Smooth muscle cell (in vitro differentiated cells): ENCODE measurements around the gene ZNF668. TPM values are rescaled to one million over a fixed set of nuclear protein-coding genes. Genes with fewer than 3 reads are reported as not detected.

ENCODE experiments used
- DNase-seq: peaks from one replicate; lab custom pipeline; 2025; ENCODE audit not compliant: unreplicated experiment; lab: John Stamatoyannopoulos, UW
- H2AFZ ChIP-seq: fragments of 200-600 bp; sonication (generic); 2 replicates; pipeline ENCODE4 v1.6.0; 2016; ENCODE audit warnings: antibody characterized with exemption, low read depth, mild to moderate bottlenecking
- H3F3A ChIP-seq: fragments of 200-600 bp; sonication (generic); 2 replicates; pipeline ENCODE4 v1.6.0; 2017; ENCODE audit warnings: antibody characterized with exemption, low read depth
- H3K27ac ChIP-seq: fragments of 200-600 bp; sonication (generic); 2 replicates; pipeline ENCODE4 v1.5.1; 2016; ENCODE audit warnings: low read depth, mild to moderate bottlenecking
- H3K27me3 ChIP-seq: fragments of 200-600 bp; sonication (generic); 2 replicates; pipeline ENCODE4 v1.6.1; 2016; ENCODE audit warnings: low read depth, mild to moderate bottlenecking
- H3K36me3 ChIP-seq: fragments of 200-600 bp; sonication (generic); 2 replicates; pipeline ENCODE4 v1.5.1; 2016; ENCODE audit warnings: low read depth
- H3K4me1 ChIP-seq: fragments of 200-600 bp; sonication (generic); 2 replicates; pipeline ENCODE4 v1.5.1; 2016; ENCODE audit warnings: low read depth
- H3K4me2 ChIP-seq: fragments of 200-600 bp; sonication (generic); 2 replicates; pipeline ENCODE4 v1.6.0; 2016; ENCODE audit warnings: mild to moderate bottlenecking
- H3K4me3 ChIP-seq: fragments of 200-600 bp; sonication (generic); 2 replicates; pipeline ENCODE4 v1.5.1; 2016; ENCODE audit warnings: mild to moderate bottlenecking
- H3K79me2 ChIP-seq: fragments of 200-600 bp; sonication (generic); 2 replicates; pipeline ENCODE4 v1.6.0; 2016; ENCODE audit warnings: low read depth, mild to moderate bottlenecking
- H3K9ac ChIP-seq: fragments of 200-600 bp; sonication (generic); 2 replicates; pipeline ENCODE4 v1.6.0; 2016; ENCODE audit warnings: low read depth
- H3K9me3 ChIP-seq: fragments of 200-600 bp; sonication (generic); replicated peaks from 2 replicates; pipeline ENCODE4 v1.5.1; 2016; ENCODE audit warnings: low read depth
- H4K20me1 ChIP-seq: fragments of 200-600 bp; sonication (generic); 2 replicates; pipeline ENCODE4 v1.6.0; 2016; ENCODE audit warnings: low read depth
- WGBS: methylation state at CpG from one replicate; pipeline ENCODE4 v1.1.7; 2016; ENCODE audit warnings: low lambda C conversion rate; 5-methylcytosine and 5-hydroxymethylcytosine counted together
- polyA plus RNA-seq: library from polyadenylated mRNA; unstranded; fragments of >200 nt; fragmentation: Nextera tagmentation; extraction: Ambion mirVana; gene quantifications from 2 replicates; pipeline ENCODE4 v1.2.1, GENCODE V29; 2016
- total RNA-seq: library from RNA; depleted of rRNA; stranded (reverse); fragments of >200 nt; gene quantifications from 2 replicates; pipeline ENCODE4 v1.2.3, GENCODE V29; 2014
- TF ChIP-seq, protein P1 (sequence below): fragments of 200-600 bp; sonication (generic); IDR thresholded peaks from 2 replicates; pipeline ENCODE4 v1.5.1; 2017; ENCODE audit warnings: borderline replicate concordance, mild to moderate bottlenecking, antibody characterized with exemption; ENCODE audit not compliant: insufficient read depth, poor library complexity, severe bottlenecking

Gene ZNF668
- total and polyA plus RNA-seq, 2 experiments from 2014 or later: 7.3 to 20.1 TPM

DNA sequence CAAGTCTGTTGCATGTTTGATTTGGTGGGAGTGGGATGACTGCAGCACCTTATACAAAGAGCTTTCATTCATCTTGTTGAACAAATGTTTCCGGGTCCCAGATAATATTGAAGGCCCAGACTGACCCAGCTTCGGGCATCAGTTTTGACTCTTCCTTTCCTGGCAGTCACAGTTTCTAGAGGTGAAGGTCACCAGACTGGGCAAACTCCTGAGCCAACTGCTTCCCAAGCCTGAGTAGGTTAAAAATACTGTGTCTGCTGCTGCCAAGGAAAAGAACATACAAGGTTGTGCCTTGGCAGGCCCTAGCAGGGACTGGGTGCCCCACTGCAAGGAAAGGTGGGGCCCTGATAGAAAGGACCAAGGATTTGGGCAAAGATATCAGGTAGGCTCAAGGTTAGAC is 38.7 kb upstream of the ZNF668 start:
- WGBS: 92% methylated on average over 2 of the region's 2 CpGs
- Histone ChIP-seq H3K4me3 (no peak overlapping the region), H3K27me3 (no peaks in the 10 kb centered on the region), H3K9me3 (no peaks in the 10 kb centered on the region), H3K36me3 (no peaks in the 10 kb centered on the region), H3K9ac (no peak overlapping the region), H4K20me1 (no peaks in the 10 kb centered on the region), H3K4me1 (peaks cover 4% of the 10 kb centered on the region), H2AFZ (no peak overlapping the region), H3F3A (peaks cover 14% of the 10 kb centered on the region), H3K4me2 (no peak overlapping the region), H3K79me2 (peaks cover 20% of the 10 kb centered on the region), H3K27ac (no peak overlapping the region)
- no peak for DNase-seq
- TF ChIP-seq, protein P1, sequence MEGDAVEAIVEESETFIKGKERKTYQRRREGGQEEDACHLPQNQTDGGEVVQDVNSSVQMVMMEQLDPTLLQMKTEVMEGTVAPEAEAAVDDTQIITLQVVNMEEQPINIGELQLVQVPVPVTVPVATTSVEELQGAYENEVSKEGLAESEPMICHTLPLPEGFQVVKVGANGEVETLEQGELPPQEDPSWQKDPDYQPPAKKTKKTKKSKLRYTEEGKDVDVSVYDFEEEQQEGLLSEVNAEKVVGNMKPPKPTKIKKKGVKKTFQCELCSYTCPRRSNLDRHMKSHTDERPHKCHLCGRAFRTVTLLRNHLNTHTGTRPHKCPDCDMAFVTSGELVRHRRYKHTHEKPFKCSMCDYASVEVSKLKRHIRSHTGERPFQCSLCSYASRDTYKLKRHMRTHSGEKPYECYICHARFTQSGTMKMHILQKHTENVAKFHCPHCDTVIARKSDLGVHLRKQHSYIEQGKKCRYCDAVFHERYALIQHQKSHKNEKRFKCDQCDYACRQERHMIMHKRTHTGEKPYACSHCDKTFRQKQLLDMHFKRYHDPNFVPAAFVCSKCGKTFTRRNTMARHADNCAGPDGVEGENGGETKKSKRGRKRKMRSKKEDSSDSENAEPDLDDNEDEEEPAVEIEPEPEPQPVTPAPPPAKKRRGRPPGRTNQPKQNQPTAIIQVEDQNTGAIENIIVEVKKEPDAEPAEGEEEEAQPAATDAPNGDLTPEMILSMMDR: no peak

DNA sequence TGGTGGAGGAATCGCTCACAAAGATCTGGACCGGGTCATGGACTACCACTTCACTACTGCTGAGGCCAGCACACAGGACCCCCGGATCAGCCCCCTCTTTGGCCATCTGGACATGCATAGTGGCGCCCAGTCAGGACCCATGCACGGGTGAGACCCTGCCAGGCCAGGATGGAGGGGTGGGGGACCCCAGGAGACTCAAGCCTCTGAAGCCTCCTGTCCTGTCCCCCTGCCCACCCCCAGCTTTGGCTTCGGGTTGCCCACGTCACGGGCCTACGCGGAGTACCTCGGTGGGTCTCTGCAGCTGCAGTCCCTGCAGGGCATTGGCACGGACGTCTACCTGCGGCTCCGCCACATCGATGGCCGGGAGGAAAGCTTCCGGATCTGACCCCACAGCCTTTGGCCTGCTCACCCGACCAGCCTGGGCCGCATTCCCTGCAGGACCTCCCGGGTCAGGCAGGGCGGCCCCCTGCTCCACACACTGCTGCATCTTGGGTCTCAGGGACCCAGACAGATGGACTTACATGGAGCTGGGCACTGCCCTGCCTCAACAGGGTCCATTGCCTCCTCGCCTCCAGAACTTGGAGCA is 37.9 kb upstream of the ZNF668 start:
- H3K4me2 ChIP-seq: no peak overlapping the region
- H2AFZ ChIP-seq: no peak overlapping the region
- no peak overlapping the region for H3K9ac ChIP-seq
- H3K4me3 ChIP-seq: no peak overlapping the region
- peaks cover 14% of the 10 kb centered on the region for H3F3A ChIP-seq
- TF ChIP-seq, protein P1: no peak
- no peaks in the 10 kb centered on the region for H3K27me3 ChIP-seq
- no peak overlapping the region for H3K27ac ChIP-seq
- no peaks in the 10 kb centered on the region for H3K36me3 ChIP-seq
- no peak for DNase-seq
- H4K20me1 ChIP-seq: no peaks in the 10 kb centered on the region
- WGBS: 96% methylated on average over 20 of the region's 23 CpGs
- H3K79me2 ChIP-seq: peaks cover 20% of the 10 kb centered on the region
- no peaks in the 10 kb centered on the region for H3K9me3 ChIP-seq
- H3K4me1 ChIP-seq: peaks cover 4% of the 10 kb centered on the region

DNA sequence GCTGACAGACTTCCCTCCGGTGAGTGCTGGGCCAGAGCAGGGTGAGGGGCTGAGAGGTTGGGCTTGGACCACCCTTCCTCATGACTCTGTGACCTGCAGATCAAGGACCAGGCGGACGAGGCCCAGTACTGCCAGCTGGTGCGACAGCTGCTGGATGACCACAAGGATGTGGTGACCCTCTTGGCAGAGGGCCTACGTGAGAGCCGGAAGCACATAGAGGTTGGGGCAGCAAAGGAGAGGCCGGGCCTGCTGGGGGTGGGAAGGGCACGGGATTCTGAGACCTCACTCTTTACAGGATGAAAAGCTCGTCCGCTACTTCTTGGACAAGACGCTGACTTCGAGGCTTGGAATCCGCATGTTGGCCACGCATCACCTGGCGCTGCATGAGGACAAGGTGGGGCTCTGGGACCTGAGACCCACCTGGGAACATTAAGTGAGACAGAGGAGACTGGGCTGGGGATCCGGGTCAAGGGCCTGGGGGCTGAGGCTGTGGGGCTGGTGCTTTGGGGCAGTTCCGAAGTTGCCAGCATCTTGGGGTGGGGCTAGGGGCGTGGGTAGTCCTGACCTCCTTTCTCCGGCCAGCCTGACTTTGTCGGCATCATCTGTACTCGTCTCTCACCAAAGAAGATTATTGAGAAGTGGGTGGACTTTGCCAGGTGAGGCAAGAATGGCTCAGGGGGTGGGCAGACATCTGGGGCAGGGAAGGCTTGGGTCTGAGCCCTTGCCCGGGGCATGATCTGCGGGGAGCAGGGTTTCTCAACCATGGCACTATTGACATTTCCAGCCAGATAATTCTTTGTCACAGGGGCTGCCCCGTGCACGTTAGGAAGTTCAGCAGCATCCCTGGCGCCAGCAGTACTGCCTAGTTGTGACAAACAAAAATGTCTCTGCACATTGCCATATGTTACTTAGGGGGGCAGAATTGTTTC is 36.3 kb upstream of the ZNF668 start:
- no peaks in the 10 kb centered on the region for H3K9me3 ChIP-seq
- peaks cover 5% of the 10 kb centered on the region for H3F3A ChIP-seq
- H3K9ac ChIP-seq: no peak overlapping the region
- H3K27me3 ChIP-seq: no peaks in the 10 kb centered on the region
- no peak overlapping the region for H3K4me3 ChIP-seq
- no peaks in the 10 kb centered on the region for H4K20me1 ChIP-seq
- DNase-seq: no peak
- TF ChIP-seq, protein P1: no peak
- WGBS: 97% methylated on average over 26 of the region's 26 CpGs
- no peaks in the 10 kb centered on the region for H3K36me3 ChIP-seq
- H3K79me2 ChIP-seq: peaks cover 15% of the 10 kb centered on the region
- no peak overlapping the region for H3K27ac ChIP-seq
- no peak overlapping the region for H3K4me2 ChIP-seq
- H3K4me1 ChIP-seq: peaks cover 4% of the 10 kb centered on the region
- H2AFZ ChIP-seq: no peak overlapping the region
